CD8-positive, alpha-beta memory T cell (primary cell): ENCODE data around the gene FAR2. TPM values are rescaled to one million over a fixed set of nuclear protein-coding genes. Genes with fewer than 3 reads are reported as not detected.
A peak's percentile ranks its signal among the peaks of the same experiment; 100 is the strongest.

Experiments
- CTCF ChIA-PET: fragments of 350-600 bp; sonication (Branson Sonifier 250); formaldehyde crosslinking; loops from one replicate; lab custom pipeline; 2021; ENCODE audit warnings: antibody characterized with exemption; lab: Charles Lee
- POLR2A ChIA-PET: fragments of 350-600 bp; sonication (Branson Sonifier 250); formaldehyde crosslinking; loops from one replicate; lab custom pipeline; 2021; ENCODE audit warnings: antibody characterized with exemption; lab: Charles Lee
- DNase-seq, 5 donors: peaks; one replicate each; pipeline versions ENCODE4 v3.0.0 to v3.0.0-alpha.2; 2020 to 2022; ENCODE audit warnings: mixed read lengths in 1 of 5
- H3K27ac ChIP-seq: one replicate; pipeline ENCODE4 v1.7.0; 2013; ENCODE audit warnings: low read depth, mild to moderate bottlenecking, low read length, moderate library complexity
- H3K27me3 ChIP-seq: 2 replicates; pipeline ENCODE4 v1.7.0; 2013; ENCODE audit warnings: low read length, mild to moderate bottlenecking; ENCODE audit not compliant: insufficient read depth, poor library complexity, severe bottlenecking
- H3K36me3 ChIP-seq: 2 replicates; pipeline ENCODE4 v1.7.0; 2013; ENCODE audit warnings: mild to moderate bottlenecking, low read length, moderate library complexity; ENCODE audit not compliant: insufficient read depth
- H3K4me1 ChIP-seq: 2 replicates; pipeline ENCODE4 v1.7.0; 2013; ENCODE audit warnings: mild to moderate bottlenecking, low read length, moderate library complexity; ENCODE audit not compliant: insufficient read depth
- H3K4me3 ChIP-seq: 2 replicates; pipeline ENCODE4 v1.7.0; 2013; ENCODE audit warnings: mild to moderate bottlenecking, low read length
- H3K9me3 ChIP-seq: 2 replicates; pipeline ENCODE4 v1.7.0; 2013; ENCODE audit warnings: mild to moderate bottlenecking, low read length
- H3K27ac Mint-ChIP-seq, 8 donors: one replicate each; pipeline ENCODE4 v1.8.0; 2020 to 2021; ENCODE audit warnings: mixed read lengths in 8 of 8, mild to moderate bottlenecking in 6 of 8, inconsistent platforms in 3 of 8, moderate library complexity in 3 of 8
- H3K27me3 Mint-ChIP-seq, 2 donors: one replicate each; pipeline ENCODE4 v1.8.0; 2020 to 2021; ENCODE audit warnings: mixed read lengths in 2 of 2, mild to moderate bottlenecking in 1 of 2, moderate library complexity in 1 of 2
- H3K36me3 Mint-ChIP-seq, 3 donors: one replicate each; pipeline ENCODE4 v1.8.0; 2020 to 2021; ENCODE audit warnings: mixed read lengths in 3 of 3, inconsistent platforms in 1 of 3, mild to moderate bottlenecking in 1 of 3
- H3K4me1 Mint-ChIP-seq, 3 donors: one replicate each; pipeline ENCODE4 v1.8.0; 2020 to 2021; ENCODE audit warnings: mixed read lengths in 3 of 3, inconsistent platforms in 1 of 3, mild to moderate bottlenecking in 1 of 3
- H3K4me3 Mint-ChIP-seq, 7 donors: one replicate each; pipeline ENCODE4 v1.8.0; 2020 to 2021; ENCODE audit warnings: mixed read lengths in 7 of 7, mild to moderate bottlenecking in 6 of 7, moderate library complexity in 4 of 7, inconsistent platforms in 2 of 7
- H3K9me3 Mint-ChIP-seq, 5 donors: one replicate each; pipeline ENCODE4 v1.8.0; 2020 to 2022; ENCODE audit warnings: mixed read lengths in 5 of 5, mild to moderate bottlenecking in 3 of 5, moderate library complexity in 2 of 5, inconsistent platforms in 1 of 5
- polyA plus RNA-seq: library from polyadenylated mRNA; unstranded; fragments of 300-500 nt; fragmentation: Illumina TruSeq; gene quantifications from one replicate; pipeline ENCODE4 v1.2.3, GENCODE V29; 2021
- total RNA-seq, 2 experiments: library from RNA; stranded (reverse); gene quantifications; one replicate each; pipeline ENCODE4 v1.2.3, GENCODE V29; 2021

FAR2 gene
- total and polyA plus RNA-seq, 3 experiments from 2014 or later, result 3.7 to 7.0 (median 4.0) TPM

DNA sequence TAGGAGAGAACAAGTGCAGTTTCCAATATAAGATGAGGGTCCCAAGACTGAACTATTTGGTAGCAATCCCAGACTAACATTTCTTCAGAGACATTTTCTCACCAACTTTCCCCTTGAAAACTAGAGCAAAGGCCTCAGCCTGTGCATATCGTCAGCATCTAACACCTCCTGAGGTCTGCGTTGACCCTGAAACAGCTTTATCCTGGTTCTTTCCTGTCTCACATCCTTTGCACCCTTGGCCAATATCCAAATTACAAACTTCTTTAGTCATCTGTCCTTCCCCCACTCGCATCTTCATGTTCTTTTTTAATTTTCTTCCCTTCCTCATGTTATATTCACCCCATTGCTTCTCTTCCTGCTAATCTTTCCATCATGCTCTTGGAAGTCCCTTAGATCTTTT, 83.0 kb downstream of the FAR2 start:
- POLR2A ChIA-PET, result no interaction called here
- CTCF ChIA-PET, result no interaction called here
- H3K27ac Mint-ChIP-seq, result no peak overlapping the region
- no peaks in the 10 kb centered on the region for H3K9me3 Mint-ChIP-seq
- no peaks in the 10 kb centered on the region for H3K4me1 Mint-ChIP-seq
- no peaks in the 10 kb centered on the region for H3K27me3 Mint-ChIP-seq
- DNase-seq, result no peak
- no peaks in the 10 kb centered on the region for H3K36me3 Mint-ChIP-seq
- Histone ChIP-seq H3K9me3 (no peaks in the 10 kb centered on the region), H3K4me3 (no peak overlapping the region), H3K27ac (no peak overlapping the region), H3K27me3 (no peaks in the 10 kb centered on the region), H3K4me1 (no peaks in the 10 kb centered on the region), H3K36me3 (no peaks in the 10 kb centered on the region)
- no peak overlapping the region for H3K4me3 Mint-ChIP-seq

DNA sequence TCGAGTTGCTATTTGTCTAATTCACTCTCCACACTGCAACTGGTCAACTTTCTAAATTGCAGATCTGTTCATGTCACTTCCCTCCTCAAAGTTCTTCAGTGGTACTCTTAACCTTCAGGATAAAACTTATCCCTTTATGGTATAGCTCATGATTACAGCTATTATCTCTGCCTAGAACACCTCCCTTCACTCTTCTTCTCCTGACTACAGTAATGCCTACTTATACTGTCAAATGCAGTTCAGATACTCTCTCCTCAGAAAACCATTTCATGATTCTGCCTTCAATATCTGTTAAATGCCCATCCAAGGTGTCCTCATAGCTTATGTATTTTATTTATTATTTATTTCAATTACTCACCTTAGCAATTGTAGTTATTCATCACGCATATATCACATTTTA, 85.5 kb downstream of the FAR2 start:
- Histone ChIP-seq H3K9me3 (no peaks in the 10 kb centered on the region), H3K27ac (no peak overlapping the region), H3K27me3 (no peaks in the 10 kb centered on the region), H3K4me3 (no peak overlapping the region), H3K36me3 (no peaks in the 10 kb centered on the region), H3K4me1 (no peaks in the 10 kb centered on the region)
- CTCF ChIA-PET, result interaction anchor here (0.7 kb wide), 1 partner anchor 9 kb away, joined by 3 read pairs; no protein-coding TSS in a partner anchor
- H3K27ac Mint-ChIP-seq, result no peak overlapping the region
- H3K4me3 Mint-ChIP-seq, result no peak overlapping the region
- no peak for DNase-seq
- POLR2A ChIA-PET, result no interaction called here
- no peaks in the 10 kb centered on the region for H3K36me3 Mint-ChIP-seq
- no peaks in the 10 kb centered on the region for H3K4me1 Mint-ChIP-seq
- H3K9me3 Mint-ChIP-seq, result no peaks in the 10 kb centered on the region
- no peaks in the 10 kb centered on the region for H3K27me3 Mint-ChIP-seq

DNA sequence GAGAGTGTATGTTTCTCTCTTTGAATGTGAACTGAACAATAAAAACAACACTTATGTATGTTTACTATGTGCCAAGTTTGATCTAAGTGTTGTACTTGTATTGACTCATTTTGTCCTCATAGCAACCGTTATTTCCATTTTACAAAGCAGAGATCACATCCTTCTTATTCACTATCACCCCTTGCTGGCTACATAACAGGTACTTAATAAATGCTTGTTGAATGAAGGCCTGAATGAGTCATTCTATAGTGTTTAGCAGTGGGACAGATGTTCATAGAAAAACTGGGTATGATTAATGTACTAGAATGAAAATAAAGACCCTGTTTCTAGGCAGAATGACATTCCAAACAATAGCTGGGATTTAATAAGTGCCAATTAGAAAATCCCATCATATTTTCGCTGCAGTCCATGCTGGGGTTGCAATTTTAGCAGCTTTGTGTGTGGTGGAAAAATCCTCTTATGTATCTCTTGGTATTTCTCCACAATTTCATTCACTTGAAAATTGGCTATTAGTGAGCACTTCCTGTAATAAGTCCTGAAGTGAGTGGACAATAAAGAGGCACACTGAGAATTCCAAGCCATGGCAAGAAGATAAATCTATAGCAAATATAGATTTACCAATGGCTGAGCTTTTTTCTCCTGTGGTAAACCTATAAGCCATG, 86.0 kb downstream of the FAR2 start:
- H3K4me3 ChIP-seq, result no peak overlapping the region
- no peak overlapping the region for H3K27ac ChIP-seq
- ChIA-PET POLR2A (no interaction called here), CTCF (no interaction called here)
- Mint-ChIP-seq H3K4me1 (no peaks in the 10 kb centered on the region), H3K27ac (no peak overlapping the region), H3K4me3 (no peak overlapping the region), H3K36me3 (no peaks in the 10 kb centered on the region), H3K9me3 (no peaks in the 10 kb centered on the region), H3K27me3 (no peaks in the 10 kb centered on the region)
- no peaks in the 10 kb centered on the region for H3K4me1 ChIP-seq
- no peak for DNase-seq
- no peaks in the 10 kb centered on the region for H3K27me3 ChIP-seq
- H3K36me3 ChIP-seq, result no peaks in the 10 kb centered on the region
- no peaks in the 10 kb centered on the region for H3K9me3 ChIP-seq

- Mint-ChIP-seq H3K4me3 (no peak overlapping the region), H3K36me3 (no peaks in the 10 kb centered on the region), H3K4me1 (peaks cover 2 to 19% (median 3%) of the 10 kb centered on the region in 3 donors), H3K27me3 (no peaks in the 10 kb centered on the region), H3K27ac (no peak overlapping the region), H3K9me3 (no peaks in the 10 kb centered on the region)
- POLR2A ChIA-PET, result no interaction called here
- Histone ChIP-seq H3K27me3 (no peaks in the 10 kb centered on the region), H3K9me3 (no peaks in the 10 kb centered on the region), H3K36me3 (no peaks in the 10 kb centered on the region), H3K4me1 (no peaks in the 10 kb centered on the region), H3K27ac (no peak overlapping the region), H3K4me3 (no peak overlapping the region)
- no peak for DNase-seq
- CTCF ChIA-PET, result no interaction called here
Observed at GRCh38 chr12:29238822-29239291, 89.8 kb downstream of the FAR2 start.

- no peaks in the 10 kb centered on the region for H3K9me3 ChIP-seq
- no peaks in the 10 kb centered on the region for H3K36me3 Mint-ChIP-seq
- no peak for DNase-seq
- CTCF ChIA-PET, result no interaction called here
- peaks cover 0 to under 1% (median 0%) of the 10 kb centered on the region in 5 donors for H3K9me3 Mint-ChIP-seq
- H3K4me1 ChIP-seq, result no peaks in the 10 kb centered on the region
- H3K4me1 Mint-ChIP-seq, result peaks cover 2 to 19% (median 3%) of the 10 kb centered on the region in 3 donors
- no peak overlapping the region for H3K4me3 ChIP-seq
- H3K27me3 ChIP-seq, result no peaks in the 10 kb centered on the region
- H3K27ac Mint-ChIP-seq, result peak overlapping the region in 1 of 8 donors; percentile 46
- H3K4me3 Mint-ChIP-seq, result no peak overlapping the region
- H3K27ac ChIP-seq, result no peak overlapping the region
- no peaks in the 10 kb centered on the region for H3K36me3 ChIP-seq
- H3K27me3 Mint-ChIP-seq, result no peaks in the 10 kb centered on the region
- POLR2A ChIA-PET, result no interaction called here
Observed at GRCh38 chr12:29239336-29239735, 90.3 kb downstream of the FAR2 start.

DNA sequence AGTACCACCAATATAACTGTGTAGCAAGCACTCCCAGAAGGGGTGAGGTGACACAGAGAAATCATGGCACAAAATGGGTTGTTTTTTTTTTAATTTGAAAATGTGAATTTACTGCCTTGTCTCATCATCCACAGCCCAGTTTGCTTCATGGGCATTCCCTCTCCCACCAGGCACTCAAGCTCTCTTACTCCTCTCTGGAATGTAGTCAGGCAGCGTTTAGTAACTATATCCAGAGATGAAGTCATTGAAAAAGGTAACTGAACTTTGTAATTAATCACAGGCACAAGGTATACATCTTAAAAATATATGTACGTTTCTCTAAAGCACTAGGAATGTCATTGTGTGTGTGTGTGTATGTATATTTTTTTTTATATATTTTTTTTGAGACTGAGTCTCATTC, 91.4 kb downstream of the FAR2 start:
- POLR2A ChIA-PET, result no interaction called here

DNA sequence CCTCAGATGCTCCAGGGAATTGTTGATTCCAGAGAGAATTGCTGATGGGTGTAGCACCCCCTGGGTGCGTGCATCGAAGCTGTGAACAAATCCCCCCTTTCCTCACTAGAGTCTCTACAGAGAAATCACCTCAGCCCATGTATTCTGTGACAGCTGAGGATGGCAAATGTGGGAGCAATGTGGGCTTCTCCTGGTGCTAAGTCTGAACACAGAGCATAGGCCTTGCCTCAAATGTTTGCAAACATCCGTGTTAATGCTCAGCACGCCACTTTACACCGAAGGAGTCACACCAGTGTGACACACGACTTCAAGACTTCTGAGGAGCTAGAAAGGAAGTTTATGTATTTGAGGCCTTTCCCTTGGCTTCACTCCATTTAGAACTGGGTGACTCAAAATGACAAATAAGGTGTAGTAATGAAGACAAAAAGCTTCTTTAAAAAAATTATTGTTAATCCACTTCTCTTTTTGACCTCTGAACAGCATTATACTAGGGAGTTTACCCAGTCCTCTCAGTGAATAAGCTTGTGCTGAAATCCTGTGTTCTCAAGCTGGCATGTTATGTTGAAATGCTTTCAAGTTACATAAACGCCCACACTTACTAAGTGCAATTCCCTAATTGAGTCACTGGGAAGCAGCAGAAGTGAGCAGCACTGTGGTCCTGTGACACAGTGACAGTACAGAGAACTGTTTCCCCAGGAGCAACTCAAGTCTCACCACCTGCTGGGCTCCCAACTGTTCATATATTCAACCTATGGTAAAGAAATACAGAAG, 92.9 kb downstream of the FAR2 start:
- ChIA-PET CTCF (no interaction called here), POLR2A (no interaction called here)

More for the DNA sequence above, 91.4 kb downstream of the FAR2 start:
- no peak overlapping the region for H3K4me3 ChIP-seq
- no peaks in the 10 kb centered on the region for H3K27me3 ChIP-seq
- no peaks in the 10 kb centered on the region for H3K9me3 ChIP-seq
- Mint-ChIP-seq H3K27me3 (no peaks in the 10 kb centered on the region), H3K9me3 (peaks cover 0 to 3% (median 0%) of the 10 kb centered on the region in 5 donors), H3K27ac (no peak overlapping the region), H3K4me3 (no peak overlapping the region), H3K36me3 (no peaks in the 10 kb centered on the region), H3K4me1 (peaks cover 2 to 19% (median 3%) of the 10 kb centered on the region in 3 donors)
- H3K36me3 ChIP-seq, result no peaks in the 10 kb centered on the region
- DNase-seq, result no peak
- no peaks in the 10 kb centered on the region for H3K4me1 ChIP-seq
- CTCF ChIA-PET, result no interaction called here
- H3K27ac ChIP-seq, result no peak overlapping the region

DNA sequence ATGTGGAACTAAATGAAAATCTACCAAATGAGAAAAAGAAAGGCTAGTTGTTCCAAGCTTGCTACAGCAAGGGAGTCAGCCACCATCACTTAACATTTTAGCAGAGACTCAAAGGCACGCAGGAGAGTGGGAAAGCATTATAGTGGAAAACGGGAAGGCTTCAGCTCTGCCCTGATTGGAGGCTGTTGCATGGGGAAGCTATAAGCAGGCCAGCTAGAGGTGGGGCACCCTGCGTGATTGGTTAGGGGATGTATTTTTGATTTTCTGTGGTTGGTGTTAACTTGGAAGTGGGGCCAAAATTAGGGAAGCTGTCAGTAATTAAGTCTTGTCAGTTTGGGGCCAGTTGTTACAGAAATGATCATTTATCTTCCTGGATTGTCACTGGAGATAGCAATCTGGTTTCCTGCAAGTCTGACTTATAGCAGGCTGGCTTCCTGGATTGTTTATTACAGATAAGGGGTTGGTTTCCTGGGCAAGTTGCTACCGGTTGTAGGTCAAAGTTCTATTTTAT, 93.9 kb downstream of the FAR2 start:
- H3K9me3 ChIP-seq, result no peaks in the 10 kb centered on the region
- Mint-ChIP-seq H3K4me1 (peaks cover 2 to 19% (median 3%) of the 10 kb centered on the region in 3 donors), H3K4me3 (no peak overlapping the region), H3K36me3 (no peaks in the 10 kb centered on the region), H3K27me3 (no peaks in the 10 kb centered on the region), H3K9me3 (peaks cover 0 to 3% (median 0%) of the 10 kb centered on the region in 5 donors), H3K27ac (peak overlapping the region in 1 of 8 donors; percentile 19)
- ChIA-PET POLR2A (no interaction called here), CTCF (no interaction called here)
- no peak for DNase-seq
- H3K36me3 ChIP-seq, result no peaks in the 10 kb centered on the region
- H3K4me1 ChIP-seq, result no peaks in the 10 kb centered on the region
- no peak overlapping the region for H3K4me3 ChIP-seq
- H3K27ac ChIP-seq, result no peak overlapping the region
- no peaks in the 10 kb centered on the region for H3K27me3 ChIP-seq

More for the DNA sequence above, 92.9 kb downstream of the FAR2 start:
- H3K4me1 ChIP-seq, result no peaks in the 10 kb centered on the region
- no peaks in the 10 kb centered on the region for H3K9me3 ChIP-seq
- H3K27me3 ChIP-seq, result no peaks in the 10 kb centered on the region
- Mint-ChIP-seq H3K4me3 (no peak overlapping the region), H3K27ac (no peak overlapping the region), H3K9me3 (peaks cover 0 to 3% (median 0%) of the 10 kb centered on the region in 5 donors), H3K36me3 (no peaks in the 10 kb centered on the region), H3K4me1 (peaks cover 2 to 19% (median 3%) of the 10 kb centered on the region in 3 donors), H3K27me3 (no peaks in the 10 kb centered on the region)
- H3K27ac ChIP-seq, result no peak overlapping the region
- H3K36me3 ChIP-seq, result no peaks in the 10 kb centered on the region
- no peak for DNase-seq
- H3K4me3 ChIP-seq, result no peak overlapping the region
